H9 (cell line): ENCODE data around the gene ERRFI1. TPM values are rescaled to one million over a fixed set of nuclear protein-coding genes. Genes with fewer than 3 reads are reported as not detected.

Source experiments
- DNase-seq: peaks from one replicate; pipeline ENCODE4 v3.0.0-alpha.2; 2017
- H2AFZ ChIP-seq: one replicate; pipeline ENCODE4 v1.6.1; 2013; ENCODE audit warnings: mild to moderate bottlenecking, low read length, control low read depth, moderate library complexity
- H2AK5ac ChIP-seq: 2 replicates; pipeline ENCODE4 v1.6.1; 2013; ENCODE audit warnings: low read length, control low read depth, mixed read lengths; ENCODE audit not compliant: insufficient read length
- H2BK120ac ChIP-seq: one replicate; pipeline ENCODE4 v1.6.1; 2013; ENCODE audit warnings: low read depth, mild to moderate bottlenecking, low read length, control low read depth, inconsistent platforms; ENCODE audit not compliant: poor library complexity, severe bottlenecking
- H2BK12ac ChIP-seq: 2 replicates; pipeline ENCODE4 v1.6.1; 2013; ENCODE audit warnings: low read length, control low read depth, mixed read lengths, low read depth; ENCODE audit not compliant: insufficient read length
- H2BK15ac ChIP-seq: 2 replicates; pipeline ENCODE4 v1.6.1; 2013; ENCODE audit warnings: low read depth, low read length, control low read depth
- H2BK20ac ChIP-seq: one replicate; pipeline ENCODE4 v1.6.1; 2013; ENCODE audit warnings: low read depth, mild to moderate bottlenecking, low read length, control low read depth, inconsistent platforms; ENCODE audit not compliant: poor library complexity, severe bottlenecking
- H2BK5ac ChIP-seq: 2 replicates; pipeline ENCODE4 v1.6.1; 2013; ENCODE audit warnings: low read length, control low read depth, mixed read lengths; ENCODE audit not compliant: insufficient read length
- H3K14ac ChIP-seq: 2 replicates; pipeline ENCODE4 v1.6.1; 2013; ENCODE audit warnings: low read length, control low read depth; ENCODE audit not compliant: insufficient read depth
- H3K18ac ChIP-seq: 2 replicates; pipeline ENCODE4 v1.6.1; 2013; ENCODE audit warnings: low read depth, mild to moderate bottlenecking, mixed read lengths, low read length, control low read depth; ENCODE audit not compliant: insufficient read length
- H3K23ac ChIP-seq: 2 replicates; pipeline ENCODE4 v1.6.1; 2013; ENCODE audit warnings: low read length, control low read depth, mixed read lengths, low read depth; ENCODE audit not compliant: insufficient read length
- H3K23me2 ChIP-seq: 2 replicates; pipeline ENCODE4 v1.6.1; 2013; ENCODE audit warnings: low read depth, mild to moderate bottlenecking, mixed read lengths, low read length, control low read depth; ENCODE audit not compliant: insufficient read length, poor library complexity, severe bottlenecking
- H3K27ac ChIP-seq: 2 replicates; pipeline ENCODE4 v1.5.1; 2013; ENCODE audit warnings: low read length, control low read depth, mixed read lengths, low read depth; ENCODE audit not compliant: insufficient read length
- H3K27me3 ChIP-seq: 2 replicates; pipeline ENCODE4 v1.6.1; 2013; ENCODE audit warnings: low read length, control low read depth, inconsistent platforms; ENCODE audit not compliant: insufficient read depth
- H3K4ac ChIP-seq: 2 replicates; pipeline ENCODE4 v1.6.1; 2013; ENCODE audit warnings: low read depth, mild to moderate bottlenecking, control low read depth, inconsistent platforms, low read length, moderate library complexity
- H3K4me1 ChIP-seq: 2 replicates; pipeline ENCODE4 v1.6.1; 2013; ENCODE audit warnings: low read length, control low read depth, inconsistent platforms; ENCODE audit not compliant: insufficient read depth
- H3K4me2 ChIP-seq: 2 replicates; pipeline ENCODE4 v1.6.1; 2013; ENCODE audit warnings: low read length, control low read depth, mixed read lengths; ENCODE audit not compliant: insufficient read length, insufficient read depth
- H3K56ac ChIP-seq: 2 replicates; pipeline ENCODE4 v1.6.1; 2013; ENCODE audit warnings: low read depth, mild to moderate bottlenecking, mixed read lengths, low read length, control low read depth; ENCODE audit not compliant: insufficient read length
- H3K79me1 ChIP-seq: 2 replicates; pipeline ENCODE4 v1.6.1; 2013; ENCODE audit warnings: low read depth, mild to moderate bottlenecking, moderate library complexity, low read length, control low read depth, inconsistent platforms; ENCODE audit not compliant: insufficient read depth, poor library complexity, severe bottlenecking
- H3K79me2 ChIP-seq: 2 replicates; pipeline ENCODE4 v1.6.1; 2013; ENCODE audit warnings: low read length, control low read depth, inconsistent platforms; ENCODE audit not compliant: insufficient read depth
- H3K9ac ChIP-seq: 2 replicates; pipeline ENCODE4 v1.6.1; 2013; ENCODE audit warnings: low read length, control low read depth, mixed read lengths; ENCODE audit not compliant: insufficient read length; ENCODE audit errors: extremely low read depth
- H3K9me3 ChIP-seq: one replicate; pipeline ENCODE4 v1.6.1; 2013; ENCODE audit warnings: low read depth, low read length, inconsistent platforms; ENCODE audit not compliant: control insufficient read depth
- H3T11ph ChIP-seq: one replicate; pipeline ENCODE4 v1.6.1; 2013; ENCODE audit warnings: mild to moderate bottlenecking, low read length, control low read depth, inconsistent platforms
- H4K20me1 ChIP-seq: one replicate; pipeline ENCODE4 v1.6.1; 2013; ENCODE audit not compliant: control insufficient read depth, insufficient read length, insufficient read depth
- H4K5ac ChIP-seq: 2 replicates; pipeline ENCODE4 v1.6.1; 2013; ENCODE audit warnings: low read depth, mild to moderate bottlenecking, mixed read lengths, low read length, control low read depth; ENCODE audit not compliant: insufficient read length
- H4K8ac ChIP-seq: replicated peaks from 2 replicates; pipeline ENCODE4 v1.6.1; 2013; ENCODE audit warnings: low read length, control low read depth, mixed read lengths, low read depth; ENCODE audit not compliant: insufficient read length
- H4K91ac ChIP-seq: 2 replicates; pipeline ENCODE4 v1.6.1; 2013; ENCODE audit warnings: low read depth, mild to moderate bottlenecking, moderate library complexity, mixed read lengths, low read length, control low read depth; ENCODE audit not compliant: insufficient read length
- H3K27ac Mint-ChIP-seq, 3 experiments: 2 replicates in 2 of 3; 3 replicates in 1 of 3; pipeline ENCODE4 v1.8.0; 2020 to 2021; ENCODE audit warnings: mixed read lengths in 3 of 3, mild to moderate bottlenecking in 1 of 3, moderate library complexity in 1 of 3
- H3K27me3 Mint-ChIP-seq: 2 replicates; pipeline ENCODE4 v1.8.0; 2021; ENCODE audit warnings: low read depth, mild to moderate bottlenecking, moderate library complexity, mixed read lengths
- H3K36me3 Mint-ChIP-seq, 3 experiments: 2 replicates in 2 of 3; 3 replicates in 1 of 3; pipeline ENCODE4 v1.8.0; 2020 to 2021; ENCODE audit warnings: low read depth in 3 of 3, mixed read lengths in 3 of 3; ENCODE audit not compliant: insufficient read depth in 1 of 3
- H3K4me1 Mint-ChIP-seq, 2 experiments: 2 replicates each; pipeline ENCODE4 v1.8.0; 2020; ENCODE audit warnings: mixed read lengths in 2 of 2
- H3K4me3 Mint-ChIP-seq, 2 experiments: 2 replicates in 1 of 2; 3 replicates in 1 of 2; pipeline ENCODE4 v1.8.0; 2020 to 2021; ENCODE audit warnings: mild to moderate bottlenecking in 2 of 2, mixed read lengths in 2 of 2, moderate library complexity in 1 of 2
- H3K9me3 Mint-ChIP-seq, 2 experiments: 2 replicates in 1 of 2; 3 replicates in 1 of 2; pipeline ENCODE4 v1.8.0; 2020; ENCODE audit warnings: mild to moderate bottlenecking in 2 of 2, mixed read lengths in 2 of 2, moderate library complexity in 1 of 2
- CTCF ChIP-seq: fragments of 200-600 bp; sonication (generic); conservative IDR thresholded peaks from 3 replicates; pipeline ENCODE4 v1.8.0; 2021; ENCODE audit warnings: antibody characterized with exemption, mild to moderate bottlenecking
- WGBS: extraction: QIAGEN DNeasy Blood & Tissue Kit; methylation state at CpG from one replicate; pipeline ENCODE4 v1.1.7; 2013; ENCODE audit warnings: missing lambda C conversion rate, low lambda C conversion rate, mixed read lengths; ENCODE audit not compliant: insufficient read length; ENCODE audit errors: extremely low coverage; 5-methylcytosine and 5-hydroxymethylcytosine counted together
- total RNA-seq: library from RNA; stranded (reverse); gene quantifications from 2 replicates; pipeline ENCODE4 v1.2.1, GENCODE V29; 2021

ERRFI1 gene
- total RNA-seq, 1 experiment from 2014 or later = 20.8 TPM

- Histone ChIP-seq H3T11ph (no peak overlapping the region), H3K9ac (peak overlapping the region; percentile 16), H3K79me2 (peaks cover 32% of the 10 kb centered on the region; the same call in 1 of the 2 replicates), H2BK12ac (no peak overlapping the region), H3K14ac (no peak overlapping the region), H3K56ac (no peak overlapping the region), H3K27me3 (no peaks in the 10 kb centered on the region), H4K91ac (no peak overlapping the region), H2AK5ac (no peak overlapping the region), H3K23me2 (no peaks in the 10 kb centered on the region), H3K4me2 (no peak overlapping the region), H3K9me3 (no peaks in the 10 kb centered on the region), H2AFZ (no peak overlapping the region), H4K20me1 (no peaks in the 10 kb centered on the region), H3K79me1 (peaks cover 10% of the 10 kb centered on the region), H3K27ac (no peak overlapping the region), H3K4ac (no peak overlapping the region), H4K5ac (no peak overlapping the region), H4K8ac (no peak overlapping the region), H2BK120ac (no peak overlapping the region), H3K4me1 (peaks cover 7% of the 10 kb centered on the region; the same call in 1 of the 2 replicates), H2BK15ac (no peak overlapping the region), H2BK5ac (no peak overlapping the region), H3K23ac (no peak overlapping the region), H3K18ac (no peak overlapping the region), H2BK20ac (no peak overlapping the region)
- Mint-ChIP-seq H3K9me3 (no peaks in the 10 kb centered on the region), H3K4me3 (no peak overlapping the region; a peak in 1 of 5 replicates), H3K36me3 (peaks cover 25 to 34% (median 29%) of the 10 kb centered on the region in 3 experiments), H3K27ac (peak overlapping the region; percentile 40 to 88 (median 72); a peak in 4 of 7 replicates), H3K27me3 (no peaks in the 10 kb centered on the region), H3K4me1 (peaks cover 49 to 64% of the 10 kb centered on the region in 2 experiments)
- peak; percentile 39 for TF ChIP-seq CTCF
- no CpG with 5 or more reads among the region's 4 CpGs for WGBS
- no peak for DNase-seq
These were observed 9.8 kb downstream of the ERRFI1 start for GRCh38 chr1:8016210-8016894.
